Measurements from ENCODE around the gene PSMB1.

DNA sequence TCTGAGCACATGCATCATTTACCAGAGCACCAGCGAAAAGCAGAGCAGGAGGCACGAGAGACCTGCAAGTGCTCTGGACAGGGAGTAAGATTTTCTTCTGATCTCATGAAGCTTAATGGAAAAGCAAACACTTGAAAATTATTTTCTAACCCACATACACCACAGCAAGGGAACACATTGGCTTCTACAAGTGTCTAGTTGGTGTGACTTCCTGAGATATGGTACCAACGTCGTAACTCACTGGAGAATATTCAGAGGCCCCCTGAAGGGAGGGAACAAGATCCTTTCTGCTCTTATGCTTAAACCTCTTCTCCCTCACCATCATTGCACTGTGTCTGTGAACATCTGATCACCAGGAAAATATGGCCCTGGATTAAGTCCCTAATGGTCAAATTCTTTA is 48.6 kb downstream of the PSMB1 start:
- no peak for TF ChIP-seq GATA2 (IDR thresholded peaks at IDR 0.05; ENCODE audit: low read depth, low read length)
- no peak for TF ChIP-seq GATA3 (IDR thresholded peaks at IDR 0.05; ENCODE audit: low read depth, low read length)
